ENCODE data around the gene R3HDM2.
"Not testable (repeated sequence)": the region's sequence is repeated elsewhere in the genome, so short reads cannot be mapped to it uniquely, and the experiment has no call there.

R3HDM2 gene

DNA sequence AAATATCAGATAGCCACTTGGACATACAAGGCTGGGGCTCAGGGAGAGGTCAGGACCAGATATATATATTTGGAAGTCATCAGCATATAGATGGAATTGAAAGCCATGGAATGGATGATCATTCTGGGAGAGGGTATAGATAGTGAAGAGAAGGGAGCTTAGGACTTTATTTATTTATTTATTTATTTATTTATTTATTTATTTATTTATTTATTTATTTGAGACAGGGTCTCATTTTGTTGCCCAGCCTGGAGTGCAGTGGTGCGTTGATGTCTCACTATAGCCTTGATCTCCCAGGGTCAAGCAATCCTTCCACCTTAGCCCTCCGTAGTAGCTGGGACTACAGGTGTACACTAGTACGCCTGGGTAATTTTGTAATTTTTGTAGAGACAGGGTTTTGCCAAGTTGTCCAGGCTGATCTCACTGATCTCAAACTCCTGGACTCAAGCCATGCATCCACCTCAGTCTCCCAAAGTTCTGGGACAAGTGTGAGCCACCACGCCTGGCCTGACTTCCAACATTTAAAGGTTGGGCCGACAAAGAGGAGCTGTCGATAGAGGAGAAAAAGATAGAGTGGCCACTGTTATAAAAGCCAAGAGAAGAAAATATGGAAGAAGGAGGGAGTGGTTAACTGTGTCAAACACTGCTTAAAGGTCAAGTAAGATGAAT lies 15.6 kb upstream of the R3HDM2 start:
- no peak for DNase-seq
- Mint-ChIP-seq H3K27ac (no peak overlapping the region), H3K4me3 (no peak overlapping the region), H3K9me3 (peaks cover 12% of the 10 kb centered on the region), H3K27me3 (ENCODE audit: low read depth, poor library complexity) (peaks cover 4% of the 10 kb centered on the region), H3K36me3 (ENCODE audit: low read depth) (peaks cover 4% of the 10 kb centered on the region), H3K4me1 (peaks cover 7% of the 10 kb centered on the region)
- TF ChIP-seq, protein P1, sequence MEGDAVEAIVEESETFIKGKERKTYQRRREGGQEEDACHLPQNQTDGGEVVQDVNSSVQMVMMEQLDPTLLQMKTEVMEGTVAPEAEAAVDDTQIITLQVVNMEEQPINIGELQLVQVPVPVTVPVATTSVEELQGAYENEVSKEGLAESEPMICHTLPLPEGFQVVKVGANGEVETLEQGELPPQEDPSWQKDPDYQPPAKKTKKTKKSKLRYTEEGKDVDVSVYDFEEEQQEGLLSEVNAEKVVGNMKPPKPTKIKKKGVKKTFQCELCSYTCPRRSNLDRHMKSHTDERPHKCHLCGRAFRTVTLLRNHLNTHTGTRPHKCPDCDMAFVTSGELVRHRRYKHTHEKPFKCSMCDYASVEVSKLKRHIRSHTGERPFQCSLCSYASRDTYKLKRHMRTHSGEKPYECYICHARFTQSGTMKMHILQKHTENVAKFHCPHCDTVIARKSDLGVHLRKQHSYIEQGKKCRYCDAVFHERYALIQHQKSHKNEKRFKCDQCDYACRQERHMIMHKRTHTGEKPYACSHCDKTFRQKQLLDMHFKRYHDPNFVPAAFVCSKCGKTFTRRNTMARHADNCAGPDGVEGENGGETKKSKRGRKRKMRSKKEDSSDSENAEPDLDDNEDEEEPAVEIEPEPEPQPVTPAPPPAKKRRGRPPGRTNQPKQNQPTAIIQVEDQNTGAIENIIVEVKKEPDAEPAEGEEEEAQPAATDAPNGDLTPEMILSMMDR (IDR thresholded peaks at IDR 0.05), result no peak

DNA sequence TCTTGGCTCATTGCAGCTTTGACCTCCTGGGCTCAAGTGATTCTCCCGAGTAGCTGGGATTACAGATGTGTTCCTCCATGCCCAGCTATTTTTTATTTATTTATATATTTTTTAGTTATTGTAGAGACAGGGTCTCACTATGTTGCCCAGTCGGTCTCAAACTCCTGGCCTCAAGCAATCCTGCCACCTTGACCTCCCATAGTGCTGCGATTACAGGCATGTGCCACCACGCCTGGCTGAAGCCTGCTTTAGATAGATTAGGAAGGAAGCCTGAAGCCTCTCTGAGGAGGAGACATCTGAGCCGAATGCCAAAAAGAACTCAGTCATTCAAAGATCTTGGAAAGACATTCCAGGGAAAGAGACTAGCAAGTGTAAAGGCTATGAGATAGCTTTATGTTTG lies 13.9 kb upstream of the R3HDM2 start:
- no peak overlapping the region for H3K4me3 Mint-ChIP-seq
- H3K4me1 Mint-ChIP-seq, result no peaks in the 10 kb centered on the region
- H3K9me3 Mint-ChIP-seq, result peaks cover 18% of the 10 kb centered on the region
- TF ChIP-seq, protein P1 (IDR thresholded peaks at IDR 0.05), result no peak
- H3K36me3 Mint-ChIP-seq (ENCODE audit: low read depth), result peaks cover 9% of the 10 kb centered on the region
- H3K27me3 Mint-ChIP-seq (ENCODE audit: low read depth, poor library complexity), result peaks cover 7% of the 10 kb centered on the region
- no peak overlapping the region for H3K27ac Mint-ChIP-seq
- DNase-seq, result no peak

- not testable (repeated sequence) for H3K27ac Mint-ChIP-seq; H3K27me3 Mint-ChIP-seq (ENCODE audit: low read depth, poor library complexity); H3K4me1 Mint-ChIP-seq; DNase-seq; H3K4me3 Mint-ChIP-seq; H3K36me3 Mint-ChIP-seq (ENCODE audit: low read depth)
- peaks cover 18% of the 10 kb centered on the region for H3K9me3 Mint-ChIP-seq
Measured at GRCh38 chr12:57444337-57444736, 13.5 kb upstream of the R3HDM2 start.

GRCh38 chr12:57441846-57442427 lies 11.1 kb upstream of the R3HDM2 start:
- Mint-ChIP-seq H3K27ac (no peak overlapping the region), H3K4me1 (no peaks in the 10 kb centered on the region), H3K36me3 (ENCODE audit: low read depth) (peaks cover 9% of the 10 kb centered on the region), H3K27me3 (ENCODE audit: low read depth, poor library complexity) (peaks cover 7% of the 10 kb centered on the region), H3K4me3 (no peak overlapping the region), H3K9me3 (peaks cover 14% of the 10 kb centered on the region)
- TF ChIP-seq, protein P1 (IDR thresholded peaks at IDR 0.05), result no peak
- no peak for DNase-seq

DNA sequence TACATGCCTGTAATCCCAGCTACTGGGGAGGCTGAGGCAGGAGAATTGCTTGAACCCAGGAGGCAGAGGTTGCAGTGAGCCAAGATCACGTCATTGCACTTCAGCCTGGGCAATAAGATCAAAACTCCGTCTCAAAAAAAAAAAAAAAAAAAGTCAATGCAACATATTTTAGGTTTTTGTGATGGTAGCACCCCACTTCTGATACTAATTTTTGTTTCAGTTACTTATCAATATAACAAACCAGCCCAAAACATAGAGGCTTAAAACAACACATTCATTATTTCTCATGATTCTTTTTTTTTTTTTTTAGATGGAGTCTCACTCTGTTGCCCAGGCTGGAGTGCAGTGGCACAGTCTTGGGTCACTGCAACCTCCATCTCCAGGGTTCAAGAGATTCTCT lies 10.6 kb upstream of the R3HDM2 start:
- not testable (repeated sequence) for H3K4me1 Mint-ChIP-seq; H3K27me3 Mint-ChIP-seq (ENCODE audit: low read depth, poor library complexity); DNase-seq; H3K27ac Mint-ChIP-seq; H3K36me3 Mint-ChIP-seq (ENCODE audit: low read depth); H3K4me3 Mint-ChIP-seq
- peaks cover 14% of the 10 kb centered on the region for H3K9me3 Mint-ChIP-seq

GRCh38 chr12:57439762-57440266 lies 9.0 kb upstream of the R3HDM2 start:
- Mint-ChIP-seq H3K4me1 (peaks cover 7% of the 10 kb centered on the region), H3K36me3 (ENCODE audit: low read depth) (peaks cover 9% of the 10 kb centered on the region), H3K27ac (no peak overlapping the region), H3K27me3 (ENCODE audit: low read depth, poor library complexity) (peaks cover 7% of the 10 kb centered on the region), H3K9me3 (peaks cover 14% of the 10 kb centered on the region), H3K4me3 (no peak overlapping the region)
- no peak for DNase-seq
- TF ChIP-seq, protein P1 (IDR thresholded peaks at IDR 0.05), result no peak

- no peak overlapping the region for H3K4me3 Mint-ChIP-seq
- peaks cover 9% of the 10 kb centered on the region for H3K36me3 Mint-ChIP-seq (ENCODE audit: low read depth)
- H3K27ac Mint-ChIP-seq, result no peak overlapping the region
- peaks cover 15% of the 10 kb centered on the region for H3K4me1 Mint-ChIP-seq
- peaks cover 14% of the 10 kb centered on the region for H3K9me3 Mint-ChIP-seq
- H3K27me3 Mint-ChIP-seq (ENCODE audit: low read depth, poor library complexity), result peaks cover 7% of the 10 kb centered on the region
- no peak for DNase-seq
- TF ChIP-seq, protein P1 (IDR thresholded peaks at IDR 0.05), result no peak
Measured at GRCh38 chr12:57438400-57438799, 7.6 kb upstream of the R3HDM2 start.
